A549 treated with Hydrocortisone at 1 μM for 4 hours (cell line): Measurements from ENCODE around the gene ARFRP1. TPM values are rescaled to one million over a fixed set of nuclear protein-coding genes. Genes with fewer than 3 reads are reported as not detected.

ENCODE experiments used
- total RNA-seq: library from RNA; stranded (reverse); fragments of 200-300 nt; extraction: Qiagen RNA extraction; gene quantifications from 5 replicates; pipeline ENCODE4 v1.2.3, GENCODE V29; 2022

The ARFRP1 gene, protein sequence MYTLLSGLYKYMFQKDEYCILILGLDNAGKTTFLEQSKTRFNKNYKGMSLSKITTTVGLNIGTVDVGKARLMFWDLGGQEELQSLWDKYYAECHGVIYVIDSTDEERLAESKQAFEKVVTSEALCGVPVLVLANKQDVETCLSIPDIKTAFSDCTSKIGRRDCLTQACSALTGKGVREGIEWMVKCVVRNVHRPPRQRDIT
- 33.9 to 39.1 TPM (median 38.0 TPM) in 5 replicates for total RNA-seq

DNA sequence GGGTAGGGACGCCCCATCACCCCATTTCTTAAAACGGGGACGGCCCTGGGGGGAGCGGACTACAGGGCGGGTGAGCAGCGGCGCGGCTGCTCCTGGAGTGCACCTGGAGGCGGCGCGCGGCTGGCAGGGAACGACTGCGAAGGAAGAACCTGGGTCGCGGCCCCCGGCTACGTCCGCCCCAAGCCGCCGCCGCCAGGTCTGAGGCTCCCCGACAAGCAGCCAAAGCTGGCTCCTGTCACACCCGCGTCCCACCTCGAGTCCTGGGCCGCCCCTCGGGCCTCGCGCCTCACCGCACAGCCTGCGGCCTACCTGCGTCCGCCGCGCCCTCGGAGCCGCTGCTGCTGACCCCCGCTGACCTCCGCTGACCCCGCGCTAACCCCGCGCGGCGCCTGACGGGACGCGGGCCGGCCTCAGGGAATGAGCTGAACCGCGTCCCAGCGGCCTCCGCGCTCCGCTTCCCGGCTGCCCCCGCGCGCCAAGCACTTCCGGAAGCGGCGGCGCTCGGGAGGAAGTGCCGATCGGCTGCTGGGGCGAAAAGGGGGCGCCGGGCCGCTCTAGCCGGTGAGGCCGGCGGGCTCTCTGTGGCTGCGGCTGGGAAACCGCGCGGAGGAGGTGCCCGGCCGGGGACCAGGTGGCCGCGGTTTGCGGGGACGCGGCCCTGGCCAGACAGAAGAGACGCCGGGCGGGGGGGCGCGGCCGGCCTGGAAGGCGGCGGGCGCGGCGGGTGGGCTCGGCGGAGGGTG lies at the start of gene ARFRP1, which contains the start of gene ZGPAT:
Gene ARFRP1 (minus strand): TSS at position 419 of the 743 bp plus-strand sequence. CDS start 885 bp downstream, outside the sequence.
Gene ZGPAT (plus strand): TSS at position 482 of the 743 bp plus-strand sequence. CDS start 542 bp downstream, outside the sequence.

GRCh38 chr20:63739130-63740069 lies 31.6 kb upstream of the ARFRP1 start, which contains the start of gene SLC2A4RG:
TSS of gene SLC2A4RG (plus strand) at chr20:63739776. CDS start at chr20:63739913, 137 bp downstream.

GRCh38 chr20:63735859-63736718 lies 28.3 kb upstream of the ARFRP1 start, which contains the start of gene LIME1:
TSS of gene LIME1 (plus strand) at chr20:63736664. CDS start at chr20:63737550, 886 bp downstream.

GRCh38 chr20:63696628-63697356 lies 11.0 kb downstream of the ARFRP1 start, which contains the start of gene TNFRSF6B:
TSS of gene TNFRSF6B (plus strand) at chr20:63696652. CDS start at chr20:63696768, 116 bp downstream.

DNA sequence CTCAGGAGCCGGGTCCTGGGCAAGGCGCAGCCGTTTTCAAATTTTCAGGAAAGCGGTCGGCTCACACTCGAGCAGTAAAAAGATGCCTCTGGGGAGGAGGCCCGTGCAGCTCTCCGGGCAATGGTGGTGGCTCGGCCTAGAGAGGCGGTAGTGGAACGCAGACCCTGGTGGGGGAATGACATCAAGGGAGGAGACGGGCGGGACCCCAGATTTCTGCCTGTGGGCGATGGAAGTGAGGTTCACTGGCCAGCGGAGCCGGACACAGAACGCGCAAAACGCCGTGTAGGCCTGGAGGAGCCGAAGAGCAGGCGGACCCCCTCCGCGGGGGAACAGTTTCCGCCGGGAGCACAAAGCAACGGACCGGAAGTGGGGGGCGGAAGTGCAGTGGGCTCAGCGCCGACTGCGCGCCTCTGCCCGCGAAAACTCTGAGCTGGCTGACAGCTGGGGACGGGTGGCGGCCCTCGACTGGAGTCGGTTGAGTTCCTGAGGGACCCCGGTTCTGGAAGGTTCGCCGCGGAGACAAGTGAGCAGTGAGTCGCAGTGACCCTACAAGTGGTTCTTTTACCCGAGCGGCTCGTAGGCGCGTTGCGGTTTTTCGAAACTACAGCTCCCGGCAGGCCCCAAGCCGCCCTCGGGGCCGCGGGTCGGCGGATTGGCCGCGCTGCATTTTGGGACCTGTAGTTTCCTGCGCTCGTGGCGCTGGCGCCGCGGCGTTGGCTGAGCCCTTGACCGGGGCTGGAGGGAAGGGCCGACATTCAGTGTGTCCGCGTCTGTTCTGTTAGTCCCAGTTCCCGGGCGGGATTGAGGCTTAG lies 49.6 kb downstream of the ARFRP1 start, which contains the start of gene RTEL1:
Gene RTEL1 (plus strand): TSS at position 376 of the 812 bp plus-strand sequence. CDS start 1,091 bp downstream, outside the sequence.

DNA sequence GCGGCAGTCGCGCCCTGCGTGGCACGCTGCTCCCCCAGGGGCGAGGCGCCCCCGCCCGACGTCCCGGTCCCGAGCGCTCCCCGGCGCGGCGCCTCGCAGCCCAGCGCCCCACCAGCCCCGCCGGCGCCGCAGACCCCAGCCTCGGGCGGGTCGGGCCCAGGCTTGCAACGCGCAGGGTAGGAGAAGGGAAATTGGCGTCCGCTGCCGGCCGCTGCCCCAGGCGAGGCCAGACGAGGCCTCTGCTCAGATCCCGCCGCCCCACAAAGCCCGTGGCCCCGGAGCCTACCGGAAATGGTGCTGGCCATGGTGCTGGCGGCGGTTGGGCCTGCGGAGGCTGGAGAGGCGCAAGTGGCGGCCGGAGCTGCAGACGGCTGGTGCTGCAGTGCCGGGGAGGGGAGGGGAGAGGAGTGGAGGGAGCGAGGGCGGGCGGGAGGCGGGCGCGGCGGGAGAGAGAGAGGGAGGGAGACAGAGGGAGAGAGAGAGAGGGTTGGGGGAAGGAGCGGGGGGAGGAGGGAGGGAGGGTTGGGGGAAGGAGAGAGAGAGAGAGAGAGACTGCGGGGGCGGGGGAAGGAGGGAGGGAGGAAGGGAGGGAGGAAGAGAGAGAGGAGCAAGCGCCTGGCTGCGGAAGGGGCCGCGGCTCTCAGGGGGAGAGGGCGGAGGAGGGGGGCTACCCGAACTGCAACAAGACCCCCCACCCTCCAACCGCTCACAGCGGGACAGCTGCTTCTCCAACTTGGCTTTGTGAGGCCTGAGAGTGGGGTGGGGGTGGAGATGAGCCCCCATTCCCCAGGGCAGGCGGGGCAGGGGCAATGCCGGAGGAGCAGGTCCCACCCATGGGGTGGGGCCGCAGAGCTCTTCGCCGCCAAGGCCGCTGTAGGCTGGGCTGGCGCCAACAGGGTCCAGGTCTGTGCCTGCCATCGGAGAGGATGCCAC lies 54.5 kb downstream of the ARFRP1 start, which contains the start of gene STMN3:
Gene STMN3 (minus strand): TSS at position 384 of the 933 bp plus-strand sequence. CDS start 79 bp downstream, at position 305.

Other genes starting within 250 kb of the ARFRP1 start
- gene KCNQ2, start 235.3 kb downstream of the ARFRP1 start, total RNA-seq, result 0.16 to 0.62 TPM (median 0.46 TPM) in 5 replicates
- gene EEF1A2, start 208.9 kb downstream of the ARFRP1 start, total RNA-seq, result 142 to 176 TPM (median 148 TPM) in 5 replicates
- gene PPDPF, start 187.2 kb downstream of the ARFRP1 start, total RNA-seq, result 234 to 352 TPM (median 331 TPM) in 5 replicates
- gene PTK6, start 170.6 kb downstream of the ARFRP1 start, total RNA-seq, result 2.7 to 3.6 TPM (median 2.9 TPM) in 5 replicates
- gene SRMS, start 160.2 kb downstream of the ARFRP1 start, total RNA-seq, result 0.11 to 0.15 TPM (median 0.13 TPM) in 5 replicates
- gene FNDC11, start 153.8 kb downstream of the ARFRP1 start, total RNA-seq, result 0.16 to 0.41 TPM (median 0.20 TPM) in 5 replicates
- 24.2 to 33.4 TPM (median 27.2 TPM) in 5 replicates for gene HELZ2, start 133.7 kb downstream of the ARFRP1 start, total RNA-seq
- 9.7 to 10.6 TPM (median 10.2 TPM) in 5 replicates for gene GMEB2, start 80.9 kb downstream of the ARFRP1 start, total RNA-seq
- gene STMN3, start 54.6 kb downstream of the ARFRP1 start, total RNA-seq, result 8.6 to 11.3 TPM (median 9.5 TPM) in 5 replicates
- 4.7 to 7.2 TPM (median 6.8 TPM) in 5 replicates for gene RTEL1, start 49.7 kb downstream of the ARFRP1 start, total RNA-seq
- gene TNFRSF6B, start 11.3 kb downstream of the ARFRP1 start, total RNA-seq, result 0.28 to 0.97 TPM (median 0.77 TPM) in 5 replicates
- gene ZGPAT, start 63 bp upstream of the ARFRP1 start, total RNA-seq, result 25.1 to 27.5 TPM (median 27.0 TPM) in 5 replicates
- gene LIME1, start 28.7 kb upstream of the ARFRP1 start, total RNA-seq, result 5.0 to 9.8 TPM (median 8.9 TPM) in 5 replicates
- gene SLC2A4RG, start 31.8 kb upstream of the ARFRP1 start, total RNA-seq, result 59.0 to 100 TPM (median 93.0 TPM) in 5 replicates
- 0.71 to 1.0 TPM (median 0.81 TPM) in 5 replicates for gene ZBTB46, start 123.3 kb upstream of the ARFRP1 start, total RNA-seq
- 0.08 to 0.13 TPM in 2 of 5 replicates, not detected in the others for gene ABHD16B, start 153.5 kb upstream of the ARFRP1 start, total RNA-seq
- 131 to 146 TPM (median 133 TPM) in 5 replicates for gene TPD52L2, start 157.3 kb upstream of the ARFRP1 start, total RNA-seq
- 27.2 to 30.6 TPM (median 28.7 TPM) in 5 replicates for gene DNAJC5, start 187.2 kb upstream of the ARFRP1 start, total RNA-seq
- 25.7 to 34.2 TPM (median 31.7 TPM) in 5 replicates for gene UCKL1, start 248.4 kb upstream of the ARFRP1 start, total RNA-seq